ENCODE results near the gene FFAR2. TPM values are rescaled to one million over a fixed set of nuclear protein-coding genes. Genes with fewer than 3 reads are reported as not detected.
A peak's percentile ranks its signal among the peaks of the same experiment; 100 is the strongest.

FFAR2 gene
- total RNA-seq, 1 experiment from 2014 or later, result not detected

GRCh38 chr19:35408284-35409171 lies 39.5 kb upstream of the FFAR2 start:
- CTCF ChIA-PET, result no interaction called here
- no peak for TF ChIP-seq CTCF (IDR thresholded peaks at IDR 0.05; ENCODE audit: insufficient read depth in 1 of 2, low read depth in 1 of 2, low read length in 1 of 2, severe bottlenecking in 1 of 2, unreplicated experiment in 1 of 2)
- no peaks in the 10 kb centered on the region; the same call in 1 of the 2 replicates for H3K9me3 ChIP-seq
- H3K4me1 ChIP-seq, result peaks cover 13% of the 10 kb centered on the region
- Mint-ChIP-seq H3K27ac (ENCODE audit: unreplicated experiment) (no peak overlapping the region), H3K36me3 (ENCODE audit: insufficient read depth, unreplicated experiment) (peaks cover 9% of the 10 kb centered on the region), H3K9me3 (ENCODE audit: unreplicated experiment) (peaks cover 32% of the 10 kb centered on the region), H3K4me3 (ENCODE audit: unreplicated experiment) (no peak overlapping the region), H3K27me3 (ENCODE audit: insufficient read depth, unreplicated experiment) (no peaks in the 10 kb centered on the region), H3K4me1 (ENCODE audit: low read depth, unreplicated experiment) (peaks cover 19% of the 10 kb centered on the region)
- H3K27me3 ChIP-seq (replicated peaks; ENCODE audit: control insufficient read depth, insufficient read depth, low read length), result no peaks in the 10 kb centered on the region
- no peak overlapping the region for H3K4me3 ChIP-seq (ENCODE audit: low read depth, low read length)
- DNase-seq, result peak in 1 of 2 experiments; percentile 11
- no TSS peak for BruUV-seq (replicated peaks)
- POLR2A ChIA-PET, result no interaction called here
- intact Hi-C loops (cut with micrococcal nuclease; ENCODE audit: unreplicated experiment), result no loop called here
- H3K36me3 ChIP-seq (ENCODE audit: control insufficient read depth, insufficient read depth, low read length), result no peaks in the 10 kb centered on the region

- TF ChIP-seq CTCF (IDR thresholded peaks at IDR 0.05; ENCODE audit: insufficient read depth in 1 of 2, low read depth in 1 of 2, low read length in 1 of 2, severe bottlenecking in 1 of 2, unreplicated experiment in 1 of 2), result no peak
- peaks cover 13% of the 10 kb centered on the region for H3K4me1 ChIP-seq
- Mint-ChIP-seq H3K27ac (ENCODE audit: unreplicated experiment) (no peak overlapping the region), H3K36me3 (ENCODE audit: insufficient read depth, unreplicated experiment) (peaks cover 9% of the 10 kb centered on the region), H3K27me3 (ENCODE audit: insufficient read depth, unreplicated experiment) (no peaks in the 10 kb centered on the region), H3K4me1 (ENCODE audit: low read depth, unreplicated experiment) (peaks cover 19% of the 10 kb centered on the region), H3K9me3 (ENCODE audit: unreplicated experiment) (peaks cover 32% of the 10 kb centered on the region), H3K4me3 (ENCODE audit: unreplicated experiment) (no peak overlapping the region)
- no peaks in the 10 kb centered on the region for H3K36me3 ChIP-seq (ENCODE audit: control insufficient read depth, insufficient read depth, low read length)
- ChIA-PET CTCF (no interaction called here), POLR2A (no interaction called here)
- H3K27me3 ChIP-seq (replicated peaks; ENCODE audit: control insufficient read depth, insufficient read depth, low read length), result no peaks in the 10 kb centered on the region
- intact Hi-C loops (cut with micrococcal nuclease; ENCODE audit: unreplicated experiment), result no loop called here
- DNase-seq, result peak in 1 of 2 experiments; percentile 18
- no peaks in the 10 kb centered on the region; the same call in 1 of the 2 replicates for H3K9me3 ChIP-seq
- no TSS peak for BruUV-seq (replicated peaks)
- H3K4me3 ChIP-seq (ENCODE audit: low read depth, low read length), result no peak overlapping the region
Measured at GRCh38 chr19:35409191-35409590, 38.9 kb upstream of the FFAR2 start.

- POLR2A ChIA-PET, result no interaction called here
- Histone ChIP-seq H3K27me3 (replicated peaks; ENCODE audit: control insufficient read depth, insufficient read depth, low read length) (no peaks in the 10 kb centered on the region), H3K9me3 (no peaks in the 10 kb centered on the region; the same call in 1 of the 2 replicates), H3K4me1 (0 out of 2 replicates have a peak, but pooled peaks cover 6% of the 10 kb centered on the region), H3K36me3 (ENCODE audit: control insufficient read depth, insufficient read depth, low read length) (no peaks in the 10 kb centered on the region), H3K4me3 (ENCODE audit: low read depth, low read length) (no peak overlapping the region)
- Mint-ChIP-seq H3K4me3 (ENCODE audit: unreplicated experiment) (no peak overlapping the region), H3K27ac (ENCODE audit: unreplicated experiment) (no peak overlapping the region), H3K9me3 (ENCODE audit: unreplicated experiment) (peaks cover 22% of the 10 kb centered on the region), H3K27me3 (ENCODE audit: insufficient read depth, unreplicated experiment) (no peaks in the 10 kb centered on the region), H3K4me1 (ENCODE audit: low read depth, unreplicated experiment) (peaks cover 12% of the 10 kb centered on the region), H3K36me3 (ENCODE audit: insufficient read depth, unreplicated experiment) (peaks cover 3% of the 10 kb centered on the region)
- CTCF ChIA-PET, result no interaction called here
- TF ChIP-seq CTCF (IDR thresholded peaks at IDR 0.05; ENCODE audit: insufficient read depth in 1 of 2, low read depth in 1 of 2, low read length in 1 of 2, severe bottlenecking in 1 of 2, unreplicated experiment in 1 of 2), result no peak
- intact Hi-C loops (cut with micrococcal nuclease; ENCODE audit: unreplicated experiment), result no loop called here
- no TSS peak for BruUV-seq (replicated peaks)
- no peak for DNase-seq
Measured at GRCh38 chr19:35410487-35410886, 37.6 kb upstream of the FFAR2 start.

Data from Caco-2 (cell line).